SU-DHL-6 (cell line): ENCODE measurements around the gene DNAAF1.

Experiments used
- H2AFZ ChIP-seq: fragments of 200-600 bp; sonication (generic); 2 replicates; pipeline ENCODE4 v1.6.1; 2014; ENCODE audit warnings: low read depth, mild to moderate bottlenecking, moderate library complexity, mixed read lengths, antibody characterized with exemption, low read length; ENCODE audit not compliant: severe bottlenecking
- H3F3A ChIP-seq: fragments of 200-600 bp; shearing (Covaris generic); 2 replicates; pipeline ENCODE4 v1.6.0; 2016; ENCODE audit warnings: antibody characterized with exemption, mild to moderate bottlenecking; ENCODE audit not compliant: insufficient read depth
- H3K27ac ChIP-seq: fragments of 200-600 bp; sonication (generic); 2 replicates; pipeline ENCODE4 v1.5.1; 2016; ENCODE audit warnings: low read depth, mild to moderate bottlenecking, low read length, moderate library complexity, mixed read lengths
- H3K27me3 ChIP-seq: fragments of 200-600 bp; sonication (generic), shearing (Covaris generic); 2 replicates; pipeline ENCODE4 v1.6.0; 2014; ENCODE audit warnings: mild to moderate bottlenecking, low read length
- H3K36me3 ChIP-seq: fragments of 200-600 bp; sonication (generic); 2 replicates; pipeline ENCODE4 v1.6.1; 2014; ENCODE audit warnings: mild to moderate bottlenecking, low read length, mixed read lengths
- H3K4me2 ChIP-seq: fragments of 300-600, 200-600 bp; shearing (Covaris generic), sonication (generic); 2 replicates; pipeline ENCODE4 v1.6.0; 2014; ENCODE audit warnings: low read length, low read depth, mild to moderate bottlenecking; ENCODE audit not compliant: poor library complexity, severe bottlenecking
- H3K4me3 ChIP-seq: fragments of 200-600 bp; sonication (generic); 2 replicates; pipeline ENCODE4 v1.5.1; 2014; ENCODE audit warnings: antibody characterized with exemption, low read length, mild to moderate bottlenecking, mixed read lengths; ENCODE audit not compliant: insufficient read depth, poor library complexity, severe bottlenecking
- H3K79me2 ChIP-seq: fragments of 200-600 bp; sonication (generic); 2 replicates; pipeline ENCODE4 v1.6.1; 2014; ENCODE audit warnings: mild to moderate bottlenecking, low read length, moderate library complexity; ENCODE audit not compliant: insufficient read depth
- H3K9ac ChIP-seq: fragments of 200-600 bp; sonication (generic); 2 replicates; pipeline ENCODE4 v1.7.0; 2014; ENCODE audit warnings: mild to moderate bottlenecking, low read length
- H3K9me2 ChIP-seq: fragments of 200-600 bp; sonication (generic); replicated peaks from 2 replicates; pipeline ENCODE4 v1.6.1; 2014; ENCODE audit warnings: low read length; ENCODE audit not compliant: insufficient read depth
- H3K9me3 ChIP-seq: fragments of 200-600 bp; sonication (generic); 2 replicates; pipeline ENCODE4 v1.6.1; 2014; ENCODE audit warnings: low read length, mixed read lengths; ENCODE audit not compliant: insufficient read depth
- H4K20me1 ChIP-seq: fragments of 200-600 bp; sonication (generic); 2 replicates; pipeline ENCODE4 v1.6.1; 2014; ENCODE audit warnings: low read depth, mild to moderate bottlenecking, antibody characterized with exemption, low read length, moderate library complexity, mixed read lengths
- EZH2phosphoT487 ChIP-seq: fragments of 200-600 bp; sonication (generic), shearing (Covaris generic); conservative IDR thresholded peaks from 2 replicates; pipeline ENCODE4 v1.6.1; 2018; ENCODE audit warnings: mild to moderate bottlenecking, antibody characterized with exemption, low read length, moderate library complexity, mixed read lengths
- TF ChIP-seq, protein P1 (sequence below): fragments of 200-600 bp; sonication (generic); IDR thresholded peaks from one replicate; pipeline ENCODE4 v1.5.1; 2017; ENCODE audit warnings: antibody characterized with exemption, mild to moderate bottlenecking, low read length, moderate library complexity; ENCODE audit not compliant: insufficient read depth, poor library complexity, severe bottlenecking

Gene DNAAF1

DNA sequence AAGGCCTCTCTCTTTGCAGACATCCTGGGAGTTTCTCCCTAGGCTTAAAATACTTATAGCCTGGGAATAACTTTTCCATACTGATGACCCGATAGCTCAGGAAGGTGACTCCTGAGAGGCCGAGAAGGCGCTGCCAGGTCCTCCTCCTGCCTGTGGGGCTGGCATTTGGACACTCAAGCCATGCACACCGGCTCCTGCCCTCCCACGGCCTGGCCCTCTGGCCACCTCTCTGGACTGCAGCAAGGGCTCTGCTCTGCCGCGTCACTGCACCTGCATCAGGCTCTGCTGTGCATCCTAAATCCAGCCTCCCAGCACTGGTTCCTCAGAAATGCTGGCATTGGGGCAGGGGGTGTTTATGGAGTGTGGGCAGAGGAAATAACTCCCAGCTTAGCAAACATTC, 80.5 kb downstream of the DNAAF1 start:
- H4K20me1 ChIP-seq, result no peaks in the 10 kb centered on the region
- H3K27ac ChIP-seq, result no peak overlapping the region
- H3K4me3 ChIP-seq, result no peak overlapping the region
- no peak overlapping the region for H3K9ac ChIP-seq
- H2AFZ ChIP-seq, result no peak overlapping the region
- no peaks in the 10 kb centered on the region for H3K36me3 ChIP-seq
- no peaks in the 10 kb centered on the region for H3K9me2 ChIP-seq
- H3K27me3 ChIP-seq, result no peaks in the 10 kb centered on the region
- no peaks in the 10 kb centered on the region for H3K9me3 ChIP-seq
- no peaks in the 10 kb centered on the region for H3K79me2 ChIP-seq
- no peaks in the 10 kb centered on the region for H3F3A ChIP-seq
- H3K4me2 ChIP-seq, result no peak overlapping the region
- TF ChIP-seq, protein P1, sequence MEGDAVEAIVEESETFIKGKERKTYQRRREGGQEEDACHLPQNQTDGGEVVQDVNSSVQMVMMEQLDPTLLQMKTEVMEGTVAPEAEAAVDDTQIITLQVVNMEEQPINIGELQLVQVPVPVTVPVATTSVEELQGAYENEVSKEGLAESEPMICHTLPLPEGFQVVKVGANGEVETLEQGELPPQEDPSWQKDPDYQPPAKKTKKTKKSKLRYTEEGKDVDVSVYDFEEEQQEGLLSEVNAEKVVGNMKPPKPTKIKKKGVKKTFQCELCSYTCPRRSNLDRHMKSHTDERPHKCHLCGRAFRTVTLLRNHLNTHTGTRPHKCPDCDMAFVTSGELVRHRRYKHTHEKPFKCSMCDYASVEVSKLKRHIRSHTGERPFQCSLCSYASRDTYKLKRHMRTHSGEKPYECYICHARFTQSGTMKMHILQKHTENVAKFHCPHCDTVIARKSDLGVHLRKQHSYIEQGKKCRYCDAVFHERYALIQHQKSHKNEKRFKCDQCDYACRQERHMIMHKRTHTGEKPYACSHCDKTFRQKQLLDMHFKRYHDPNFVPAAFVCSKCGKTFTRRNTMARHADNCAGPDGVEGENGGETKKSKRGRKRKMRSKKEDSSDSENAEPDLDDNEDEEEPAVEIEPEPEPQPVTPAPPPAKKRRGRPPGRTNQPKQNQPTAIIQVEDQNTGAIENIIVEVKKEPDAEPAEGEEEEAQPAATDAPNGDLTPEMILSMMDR, result no peak
- TF ChIP-seq EZH2phosphoT487, result no peak

GRCh38 chr16:84226026-84226425, 80.9 kb downstream of the DNAAF1 start:
- Histone ChIP-seq H3K9ac (no peak overlapping the region), H4K20me1 (no peaks in the 10 kb centered on the region), H3K4me3 (no peak overlapping the region), H3K9me2 (no peaks in the 10 kb centered on the region), H3F3A (no peaks in the 10 kb centered on the region), H3K9me3 (no peaks in the 10 kb centered on the region), H3K79me2 (no peaks in the 10 kb centered on the region), H2AFZ (no peak overlapping the region), H3K36me3 (no peaks in the 10 kb centered on the region), H3K4me2 (no peak overlapping the region), H3K27ac (no peak overlapping the region), H3K27me3 (no peaks in the 10 kb centered on the region)
- TF ChIP-seq, protein P1, result no peak
- TF ChIP-seq EZH2phosphoT487, result no peak
